Left cardiac atrium (tissue), 4 donors: ENCODE results near the gene CFAP92. TPM values are rescaled to one million over a fixed set of nuclear protein-coding genes. Genes with fewer than 3 reads are reported as not detected.
A peak's percentile ranks its signal among the peaks of the same experiment; 100 is the strongest.
"Not testable (repeated sequence)": the region's sequence is repeated elsewhere in the genome, so short reads cannot be mapped to it uniquely, and the experiment has no call there.

Source experiments
- ATAC-seq, 2 donors: fragments of 200-7000 bp; cut with Tn5 transposase; one replicate each; pipeline ENCODE4 v1.9.1; 2020; ENCODE audit warnings: mild to moderate bottlenecking in 2 of 2, moderate library complexity in 2 of 2
- DNase-seq: peaks from one replicate; pipeline ENCODE4 v3.0.0-alpha.2; 2020
- intact Hi-C, 2 donors: fragments of 100-400 bp; cut with DNase I; formaldehyde crosslinking; loops; one replicate each; pipeline versions ENCODE4 v1.14.1 to v1.15.1; 2022 to 2023
- total RNA-seq, 2 donors: library from RNA; stranded (reverse); fragmentation: NEBNext Ultra II Directional; extraction: Animal tissue kit (Norgen Biotek cat#: 25700); gene quantifications; one replicate each; pipeline ENCODE4 v1.2.1, GENCODE V29; 2021
- donor health status: DM: no; HTN: yes; CAD: no.
- donor health status: DM: no; HTN: yes; CAD: no; lungs with severe emphysema.
- donor health status: DM: yes; HTN: yes; CAD: no.
- donor health status: Dilated cardiomyopathy.

The CFAP92 gene
- total RNA-seq, 2 donors from 2014 or later = 0.29 to 0.73 TPM

- intact Hi-C loops = no loop called here
- ATAC-seq (no peak), DNase-seq (no peak)
These were observed 76.6 kb downstream of the CFAP92 start for GRCh38 chr3:128917291-128917690.

GRCh38 chr3:128914966-128915645 lies 78.8 kb downstream of the CFAP92 start:
- DNase-seq = no peak
- intact Hi-C loops = no loop called here
- ATAC-seq = no peak

GRCh38 chr3:128911911-128912310 lies 82.0 kb downstream of the CFAP92 start:
- intact Hi-C loops = no loop called here
- DNase-seq (no peak), ATAC-seq (peak; percentile 25 to 85)

- DNase-seq = no peak
- intact Hi-C loops = no loop called here
- no peak for ATAC-seq
These were observed 83.9 kb downstream of the CFAP92 start for GRCh38 chr3:128910006-128910405.

- intact Hi-C loops = no loop called here
- no peak for DNase-seq
- ATAC-seq = no peak
These were observed 84.9 kb downstream of the CFAP92 start for GRCh38 chr3:128908951-128909350.

GRCh38 chr3:128907706-128908445 lies 86.0 kb downstream of the CFAP92 start:
- intact Hi-C loops = no loop called here
- ATAC-seq = no peak
- DNase-seq = no peak

- intact Hi-C loops = no loop called here
These were observed 86.9 kb downstream of the CFAP92 start for GRCh38 chr3:128906804-128907525.

GRCh38 chr3:128906031-128906803 lies 87.7 kb downstream of the CFAP92 start:
- no peak for DNase-seq
- no peak for ATAC-seq
- intact Hi-C loops = no loop called here

More at GRCh38 chr3:128906804-128907525, 86.9 kb downstream of the CFAP92 start:
- ATAC-seq (no peak), DNase-seq (no peak)

- no peak for DNase-seq
- ATAC-seq = no peak
- intact Hi-C loops = no loop called here
These were observed 90.4 kb downstream of the CFAP92 start for GRCh38 chr3:128903501-128903900.

GRCh38 chr3:128902426-128902825 lies 91.5 kb downstream of the CFAP92 start:
- ATAC-seq (peak in 1 of 2 donors; percentile 18), DNase-seq (no peak)
- intact Hi-C loops = no loop called here

GRCh38 chr3:128895843-128896697 lies 97.8 kb downstream of the CFAP92 start:
- ATAC-seq (peak in 1 of 2 donors; percentile 77), DNase-seq (no peak)
- intact Hi-C loops = no loop called here

GRCh38 chr3:128889139-128889894 lies 104.6 kb downstream of the CFAP92 start:
- DNase-seq (no peak), ATAC-seq (no peak)
- intact Hi-C loops = no loop called here

GRCh38 chr3:128884992-128885391 lies 108.9 kb downstream of the CFAP92 start:
- ATAC-seq = no peak
- DNase-seq = no peak
- intact Hi-C loops = no loop called here

- DNase-seq = no peak
- intact Hi-C loops = no loop called here
- ATAC-seq = no peak
These were observed 111.2 kb downstream of the CFAP92 start for GRCh38 chr3:128882719-128883118.

- intact Hi-C loops = no loop called here
- ATAC-seq (no peak), DNase-seq (no peak)
These were observed 112.3 kb downstream of the CFAP92 start for GRCh38 chr3:128881576-128881975.

- intact Hi-C loops, ATAC-seq, DNase-seq: not testable (repeated sequence)
These were observed 113.4 kb downstream of the CFAP92 start for GRCh38 chr3:128880455-128880854.

GRCh38 chr3:128879991-128880390 lies 113.9 kb downstream of the CFAP92 start:
- no peak for DNase-seq
- intact Hi-C loops = loop anchor here in 1 of 2 donors (5.0 kb wide), 1 partner anchor 158 kb away; no protein-coding TSS in a partner anchor

More at GRCh38 chr3:128879991-128880390, 113.9 kb downstream of the CFAP92 start:
- ATAC-seq = no peak
